Measurements from ENCODE around the gene IGF1R. TPM values are rescaled to one million over a fixed set of nuclear protein-coding genes. Genes with fewer than 3 reads are reported as not detected.
A peak's percentile ranks its signal among the peaks of the same experiment; 100 is the strongest.

The IGF1R gene
- total RNA-seq, 1 donor from 2014 or later = 31.4 TPM

GRCh38 chr15:98899272-98900021, 251.1 kb downstream of the IGF1R start:
- DNase-seq (no peak), ATAC-seq (ENCODE audit: poor library complexity) (no peak)
- intact Hi-C loops (cut with DNase I) = loop anchor here (10.0 kb wide), 1 partner anchor 385 kb away; no protein-coding TSS in a partner anchor

GRCh38 chr15:98900356-98900755, 252.0 kb downstream of the IGF1R start:
- intact Hi-C loops (cut with DNase I) = no loop called here
- no peak for ATAC-seq (ENCODE audit: poor library complexity)
- no peak for DNase-seq

GRCh38 chr15:98901434-98902072, 253.2 kb downstream of the IGF1R start:
- intact Hi-C loops (cut with DNase I) = no loop called here
- ATAC-seq (ENCODE audit: poor library complexity) (no peak), DNase-seq (no peak)

GRCh38 chr15:98902931-98903330, 254.6 kb downstream of the IGF1R start:
- DNase-seq (no peak), ATAC-seq (ENCODE audit: poor library complexity) (no peak)
- intact Hi-C loops (cut with DNase I) = no loop called here

GRCh38 chr15:98903377-98904018, 255.2 kb downstream of the IGF1R start:
- intact Hi-C loops (cut with DNase I) = no loop called here
- ATAC-seq (ENCODE audit: poor library complexity) (no peak), DNase-seq (no peak)

- ATAC-seq (ENCODE audit: poor library complexity) = peak; percentile 58
- DNase-seq = no peak
- intact Hi-C loops (cut with DNase I) = no loop called here
Measured at GRCh38 chr15:98904544-98904943, 256.2 kb downstream of the IGF1R start.

- DNase-seq = no peak
- ATAC-seq (ENCODE audit: poor library complexity) = no peak
- intact Hi-C loops (cut with DNase I) = no loop called here
Measured at GRCh38 chr15:98905963-98906711, 257.8 kb downstream of the IGF1R start.

- ATAC-seq (ENCODE audit: poor library complexity) (peak; percentile 30), DNase-seq (peak; percentile 65)
- intact Hi-C loops (cut with DNase I) = no loop called here
Measured at GRCh38 chr15:98906712-98907083, 258.4 kb downstream of the IGF1R start.

GRCh38 chr15:98907927-98908471, 259.7 kb downstream of the IGF1R start:
- intact Hi-C loops (cut with DNase I) = no loop called here
- ATAC-seq (ENCODE audit: poor library complexity) = no peak
- DNase-seq = no peak

GRCh38 chr15:98909968-98910885, 261.9 kb downstream of the IGF1R start:
- ATAC-seq (ENCODE audit: poor library complexity) (peak; percentile 78), DNase-seq (peak; percentile 55)
- intact Hi-C loops (cut with DNase I) = no loop called here

GRCh38 chr15:98914626-98915025, 266.3 kb downstream of the IGF1R start:
- ATAC-seq (ENCODE audit: poor library complexity) = no peak
- DNase-seq = no peak
- intact Hi-C loops (cut with DNase I) = no loop called here

GRCh38 chr15:98916826-98917225, 268.5 kb downstream of the IGF1R start:
- DNase-seq = no peak
- intact Hi-C loops (cut with DNase I) = no loop called here
- no peak for ATAC-seq (ENCODE audit: poor library complexity)

GRCh38 chr15:98917417-98917816, 269.1 kb downstream of the IGF1R start:
- intact Hi-C loops (cut with DNase I) = no loop called here
- DNase-seq = no peak
- no peak for ATAC-seq (ENCODE audit: poor library complexity)

GRCh38 chr15:98920091-98920880, 271.9 kb downstream of the IGF1R start:
- peak; percentile 32 for ATAC-seq (ENCODE audit: poor library complexity)
- DNase-seq = no peak
- intact Hi-C loops (cut with DNase I) = no loop called here

GRCh38 chr15:98923171-98923570, 274.8 kb downstream of the IGF1R start:
- intact Hi-C loops (cut with DNase I) = no loop called here
- DNase-seq (no peak), ATAC-seq (ENCODE audit: poor library complexity) (no peak)

GRCh38 chr15:98923579-98923978, 275.2 kb downstream of the IGF1R start:
- intact Hi-C loops (cut with DNase I) = no loop called here
- no peak for DNase-seq
- ATAC-seq (ENCODE audit: poor library complexity) = no peak

- intact Hi-C loops (cut with DNase I) = no loop called here
- no peak for DNase-seq
- ATAC-seq (ENCODE audit: poor library complexity) = no peak
Measured at GRCh38 chr15:98924401-98925049, 276.2 kb downstream of the IGF1R start.
